Left ventricle myocardium inferior (tissue), 1 donor: ENCODE data around the gene TCEA2. TPM values are rescaled to one million over a fixed set of nuclear protein-coding genes. Genes with fewer than 3 reads are reported as not detected.
A peak's percentile ranks its signal among the peaks of the same experiment; 100 is the strongest.

Source experiments
- DNase-seq: peaks from one replicate; pipeline ENCODE4 v3.0.0-alpha.2; 2020
- H3K27ac ChIP-seq: fragments of 200-600 bp; replicated peaks from 2 replicates; pipeline ENCODE4 v1.8.0; 2021
- H3K27me3 ChIP-seq: fragments of 200-600 bp; 2 replicates; pipeline ENCODE4 v1.8.0; 2021; ENCODE audit warnings: low read depth
- H3K36me3 ChIP-seq: fragments of 200-600 bp; 2 replicates; pipeline ENCODE4 v1.8.0; 2021
- H3K4me1 ChIP-seq: fragments of 200-600 bp; 2 replicates; pipeline ENCODE4 v1.8.0; 2021
- H3K4me3 ChIP-seq: fragments of 200-600 bp; 2 replicates; pipeline ENCODE4 v1.8.0; 2021; ENCODE audit warnings: mild to moderate bottlenecking, moderate library complexity
- H3K9me3 ChIP-seq: fragments of 200-600 bp; replicated peaks from 2 replicates; pipeline ENCODE4 v1.8.0; 2021
- CTCF ChIP-seq: fragments of 200-600 bp; IDR thresholded peaks from 2 replicates; pipeline ENCODE4 v1.8.0; 2021; ENCODE audit warnings: antibody characterized with exemption, mild to moderate bottlenecking, borderline replicate concordance
- intact Hi-C: fragments of 100-400 bp; cut with micrococcal nuclease; formaldehyde crosslinking; loops from one replicate; pipeline ENCODE4 v1.11.0; 2022
- total RNA-seq: library from RNA; stranded (reverse); fragmentation: NEBNext Ultra II Directional; extraction: Animal tissue kit (Norgen Biotek cat#: 25700); gene quantifications from one replicate; pipeline ENCODE4 v1.2.1, GENCODE V29; 2021
- donor health status: DM: no; HTN: yes; CAD: no; lungs with severe emphysema.

TCEA2 gene
- total RNA-seq, 1 donor from 2014 or later: 38.9 TPM

DNA sequence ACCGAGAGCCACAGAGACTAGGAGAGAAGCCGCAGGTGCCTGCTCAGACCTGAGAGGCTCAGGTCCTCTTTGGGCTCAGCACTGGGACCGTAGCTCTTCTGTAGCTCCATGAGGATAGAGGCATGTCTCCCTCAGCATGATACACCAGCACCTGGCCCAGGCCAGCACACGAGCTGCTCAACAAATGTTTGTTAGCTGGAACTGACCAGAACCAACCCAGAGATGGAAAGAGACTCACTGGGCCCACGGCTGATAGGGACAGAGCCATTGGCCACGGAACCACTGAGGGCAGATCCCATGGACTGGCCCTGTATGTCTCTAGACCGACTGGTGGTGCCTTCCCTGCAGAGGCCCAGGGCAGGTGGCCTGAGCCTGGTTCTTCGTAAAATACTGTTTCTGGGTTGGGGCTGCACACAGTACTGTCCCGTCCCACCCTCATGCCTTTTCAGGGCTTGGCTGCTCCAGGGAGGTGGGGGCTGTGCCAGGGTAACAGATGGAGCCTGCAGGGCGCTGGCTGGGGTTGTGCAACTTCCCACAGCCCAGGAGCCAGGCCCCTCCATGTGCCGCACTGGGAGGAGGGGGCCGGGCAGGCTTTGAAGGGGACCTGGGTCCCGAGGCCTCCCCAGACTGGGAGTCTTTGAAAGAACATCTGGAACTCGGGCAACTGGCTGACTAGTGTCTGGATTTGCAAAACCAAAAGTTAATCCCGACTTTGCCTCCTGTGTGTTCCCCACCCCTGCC lies 21.8 kb upstream of the TCEA2 start:
- Histone ChIP-seq H3K4me1 (peaks cover 54% of the 10 kb centered on the region), H3K27ac (peak overlapping the region; percentile 89), H3K36me3 (no peaks in the 10 kb centered on the region), H3K9me3 (no peaks in the 10 kb centered on the region), H3K27me3 (peaks cover 96% of the 10 kb centered on the region), H3K4me3 (peak overlapping the region; percentile 58)
- no peak for DNase-seq
- intact Hi-C loops: no loop called here
- TF ChIP-seq CTCF: no peak

- intact Hi-C loops: no loop called here
- no peak for DNase-seq
- H3K36me3 ChIP-seq: peaks cover 3% of the 10 kb centered on the region
- no peaks in the 10 kb centered on the region for H3K9me3 ChIP-seq
- H3K27me3 ChIP-seq: peaks cover 96% of the 10 kb centered on the region
- no peak for TF ChIP-seq CTCF
- H3K4me1 ChIP-seq: peaks cover 54% of the 10 kb centered on the region
- peak overlapping the region; percentile 89 for H3K27ac ChIP-seq
- H3K4me3 ChIP-seq: peak overlapping the region; percentile 58
Observed at GRCh38 chr20:64041781-64042053, 21.3 kb upstream of the TCEA2 start.

GRCh38 chr20:64042054-64042781 lies 20.8 kb upstream of the TCEA2 start:
- Histone ChIP-seq H3K9me3 (no peaks in the 10 kb centered on the region), H3K36me3 (peaks cover 8% of the 10 kb centered on the region), H3K27ac (peak overlapping the region; percentile 89), H3K4me1 (peaks cover 53% of the 10 kb centered on the region), H3K27me3 (peaks cover 96% of the 10 kb centered on the region), H3K4me3 (peak overlapping the region; percentile 58)
- intact Hi-C loops: no loop called here
- no peak for TF ChIP-seq CTCF
- no peak for DNase-seq

DNA sequence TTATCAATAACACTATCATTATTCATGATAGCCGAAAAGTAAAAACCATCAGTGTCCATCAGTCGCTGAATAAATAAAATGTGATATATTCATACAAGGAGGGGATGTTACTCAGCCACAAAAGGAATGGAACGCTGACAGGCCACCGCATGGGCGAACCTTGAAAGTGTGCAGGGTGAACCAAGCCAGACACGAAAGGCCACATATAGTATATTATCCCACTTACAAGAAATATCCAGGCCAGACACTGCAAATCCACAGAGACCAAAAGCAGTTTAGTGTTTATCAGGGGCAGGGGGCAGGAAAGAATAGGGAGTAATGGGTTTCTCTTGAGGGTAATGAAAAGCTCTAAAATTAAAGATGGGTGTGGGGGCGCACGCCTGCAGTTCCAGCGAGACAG lies 19.2 kb upstream of the TCEA2 start:
- no peak for TF ChIP-seq CTCF
- intact Hi-C loops: no loop called here
- H3K9me3 ChIP-seq: no peaks in the 10 kb centered on the region
- peak overlapping the region; percentile 95 for H3K27ac ChIP-seq
- H3K4me1 ChIP-seq: peaks cover 46% of the 10 kb centered on the region
- H3K36me3 ChIP-seq: peaks cover 19% of the 10 kb centered on the region
- peaks cover 96% of the 10 kb centered on the region for H3K27me3 ChIP-seq
- no peak for DNase-seq
- no peak overlapping the region for H3K4me3 ChIP-seq

- DNase-seq: no peak
- H3K27ac ChIP-seq: peak overlapping the region; percentile 95
- peaks cover 19% of the 10 kb centered on the region for H3K36me3 ChIP-seq
- no peaks in the 10 kb centered on the region for H3K9me3 ChIP-seq
- H3K4me3 ChIP-seq: peak overlapping the region; percentile 71
- intact Hi-C loops: no loop called here
- no peak for TF ChIP-seq CTCF
- peaks cover 93% of the 10 kb centered on the region for H3K27me3 ChIP-seq
- peaks cover 39% of the 10 kb centered on the region for H3K4me1 ChIP-seq
Observed at GRCh38 chr20:64044484-64045247, 18.3 kb upstream of the TCEA2 start.
